NCI-H146 treated with DMSO at 0.1 percent for 48 hours (cell line): ENCODE measurements around the gene PRH1.

Source experiments
- DNase-seq: peaks from one replicate; lab custom pipeline; 2025; ENCODE audit not compliant: unreplicated experiment; lab: John Stamatoyannopoulos, UW

Gene PRH1

DNA sequence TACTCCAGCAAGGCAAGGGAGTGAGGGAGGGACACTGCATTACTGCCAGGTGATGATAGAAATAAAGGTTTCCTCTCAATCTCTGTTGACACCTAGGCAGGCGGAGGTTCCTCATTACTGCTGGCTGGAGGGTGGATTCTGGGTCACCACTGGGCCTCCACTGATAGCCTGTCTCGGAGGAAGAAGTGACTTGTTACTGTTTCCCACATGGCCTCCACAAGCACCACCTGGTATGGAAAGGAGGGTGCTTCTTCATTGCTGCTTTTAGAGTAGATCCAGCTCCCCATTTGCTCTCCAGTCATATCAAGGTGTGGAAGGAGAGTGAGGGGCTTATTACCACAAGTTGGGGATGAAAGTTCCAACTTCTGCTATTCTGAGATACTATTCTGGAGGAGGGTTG lies 41.2 kb downstream of the PRH1 start:
- no peak for DNase-seq

- no peak for DNase-seq
Measured at GRCh38 chr12:10838461-10838860, 45.6 kb downstream of the PRH1 start.
